HG03103 (cell line): ENCODE measurements around the gene KLHL5.
A peak's percentile ranks its signal among the peaks of the same experiment; 100 is the strongest.
"Not testable (repeated sequence)": the region's sequence is repeated elsewhere in the genome, so short reads cannot be mapped to it uniquely, and the experiment has no call there.

Experiments
- ATAC-seq: cut with Tn5 transposase; IDR thresholded peaks from one replicate; pipeline ENCODE4 v1.9.1; 2021; ENCODE audit warnings: low read depth; ENCODE audit not compliant: unreplicated experiment

The KLHL5 gene

DNA sequence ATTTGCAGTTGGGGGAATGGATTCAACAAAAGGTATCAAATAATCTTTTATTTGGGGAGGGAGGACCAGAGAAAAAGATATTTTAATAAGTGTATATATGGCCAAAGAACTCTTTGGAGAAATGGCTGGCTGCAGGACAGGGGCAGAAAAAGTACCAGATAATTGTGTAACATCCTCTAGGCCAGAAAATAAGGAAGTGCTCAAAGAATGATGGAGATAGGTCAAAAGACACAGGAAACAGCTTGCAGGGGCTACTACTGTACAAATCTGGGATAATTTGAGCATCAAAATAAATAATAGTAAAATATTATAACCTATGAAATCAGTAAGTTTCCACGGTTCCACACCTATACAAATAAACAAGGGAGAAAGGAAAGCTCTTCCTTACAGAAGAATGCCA, 34.8 kb downstream of the KLHL5 start:
- ATAC-seq = no peak

DNA sequence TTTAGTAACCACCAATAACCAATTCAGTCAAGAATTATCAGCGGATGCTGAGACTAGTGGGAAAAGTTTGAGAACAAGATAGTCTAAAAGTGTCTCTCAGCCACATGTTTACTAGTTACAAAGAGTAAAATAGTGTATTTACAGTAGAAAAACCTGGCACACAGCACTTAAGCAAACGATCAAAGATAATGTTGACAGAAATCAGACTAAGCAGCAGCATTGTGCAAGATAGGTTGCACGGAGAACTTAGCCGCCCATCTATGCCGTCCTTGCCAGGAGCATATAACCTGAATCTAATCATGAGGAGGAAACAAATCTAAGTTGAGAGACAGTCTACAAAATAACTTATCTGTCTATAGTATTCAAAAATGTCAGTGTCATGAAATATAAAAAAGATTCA, 35.3 kb downstream of the KLHL5 start:
- ATAC-seq = no peak

DNA sequence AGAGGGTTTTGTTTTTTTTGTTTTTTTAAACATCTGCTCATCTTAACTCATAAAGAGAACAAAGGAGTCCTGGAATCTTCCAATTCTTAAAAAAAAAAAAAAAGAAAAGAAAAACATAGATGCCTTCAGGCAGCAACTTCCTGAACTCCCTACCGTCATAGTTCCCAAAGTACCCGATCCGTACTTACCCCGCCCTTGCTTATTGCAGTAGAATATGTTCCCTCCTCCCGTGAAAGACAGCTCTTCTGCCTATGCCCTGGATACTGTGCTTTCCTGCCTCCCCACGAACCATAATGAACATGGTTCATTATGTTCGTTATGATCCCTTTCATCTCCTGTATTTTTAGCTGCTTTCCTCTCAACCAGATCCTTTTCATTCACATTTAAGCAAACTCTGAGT, 40.3 kb downstream of the KLHL5 start:
- ATAC-seq = no peak

DNA sequence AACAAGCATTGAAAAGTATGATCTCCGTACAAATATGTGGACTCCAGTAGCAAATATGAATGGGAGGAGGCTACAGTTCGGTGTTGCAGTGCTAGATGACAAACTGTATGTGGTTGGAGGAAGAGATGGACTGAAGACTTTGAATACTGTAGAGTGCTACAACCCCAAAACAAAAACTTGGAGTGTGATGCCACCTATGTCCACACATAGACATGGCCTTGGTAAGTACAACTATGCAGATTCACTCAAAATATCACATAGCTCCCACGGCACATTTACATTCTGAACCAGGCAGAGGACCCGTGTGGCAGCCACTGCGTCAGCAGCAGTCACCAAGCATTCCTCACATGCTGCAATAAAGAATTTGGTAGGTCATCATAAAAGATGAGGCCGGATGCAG, 41.3 kb downstream of the KLHL5 start:
- no peak for ATAC-seq

DNA sequence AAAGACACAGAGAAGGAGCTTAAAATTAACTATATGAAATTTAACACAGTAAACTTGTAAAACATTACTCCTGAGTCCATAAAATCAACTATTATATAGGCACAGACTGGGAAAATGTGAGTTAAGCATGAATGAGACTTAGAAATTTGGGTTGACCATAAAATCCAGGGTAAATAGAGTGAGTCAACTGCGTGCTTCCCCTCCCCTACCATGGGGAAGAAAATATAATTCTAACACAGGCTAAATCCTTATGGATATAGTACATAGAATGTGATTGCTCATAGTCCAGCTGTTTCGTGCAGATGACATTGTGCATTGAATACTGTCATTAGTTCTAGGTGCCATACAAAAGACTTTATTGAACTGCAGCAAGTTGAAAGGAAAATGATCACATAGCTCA, 42.2 kb downstream of the KLHL5 start:
- no peak for ATAC-seq

DNA sequence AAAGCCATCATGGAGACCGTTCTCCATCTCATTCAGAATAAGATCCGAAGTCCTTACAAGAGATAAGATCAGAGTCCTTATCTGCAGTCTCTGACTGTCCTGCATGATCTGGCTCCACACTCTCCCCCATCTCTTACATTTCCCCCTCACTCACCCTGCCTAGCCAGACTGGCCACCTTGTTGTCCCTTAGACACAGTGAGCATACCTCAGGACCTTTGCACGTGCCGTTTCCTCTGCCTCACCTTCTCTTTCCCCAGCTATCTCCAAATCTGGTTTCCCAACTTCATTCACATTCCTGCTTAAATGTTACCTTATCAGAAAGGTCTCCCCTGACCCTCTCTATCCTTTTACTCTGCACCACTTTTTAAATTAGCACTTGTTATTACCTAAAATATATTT, 44.0 kb downstream of the KLHL5 start:
- ATAC-seq = no peak

DNA sequence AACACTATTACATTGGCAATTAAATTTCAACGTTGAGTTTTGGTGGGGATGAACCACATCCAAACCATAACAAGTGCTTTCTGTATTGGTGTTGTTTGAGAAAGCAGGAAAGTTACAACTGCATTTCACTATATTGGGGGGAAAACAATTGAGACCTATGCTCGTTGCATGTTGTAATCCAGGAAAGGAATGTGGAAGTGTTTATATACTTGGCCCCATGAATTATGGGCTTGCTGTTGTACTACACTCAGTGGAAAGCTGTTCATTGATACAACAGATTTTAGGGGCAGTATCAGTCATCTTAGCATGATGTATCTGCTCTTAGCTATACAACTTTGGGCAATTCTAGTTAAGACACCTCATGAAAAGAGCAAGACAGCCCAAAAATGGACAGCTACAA, 52.4 kb downstream of the KLHL5 start:
- no peak for ATAC-seq

DNA sequence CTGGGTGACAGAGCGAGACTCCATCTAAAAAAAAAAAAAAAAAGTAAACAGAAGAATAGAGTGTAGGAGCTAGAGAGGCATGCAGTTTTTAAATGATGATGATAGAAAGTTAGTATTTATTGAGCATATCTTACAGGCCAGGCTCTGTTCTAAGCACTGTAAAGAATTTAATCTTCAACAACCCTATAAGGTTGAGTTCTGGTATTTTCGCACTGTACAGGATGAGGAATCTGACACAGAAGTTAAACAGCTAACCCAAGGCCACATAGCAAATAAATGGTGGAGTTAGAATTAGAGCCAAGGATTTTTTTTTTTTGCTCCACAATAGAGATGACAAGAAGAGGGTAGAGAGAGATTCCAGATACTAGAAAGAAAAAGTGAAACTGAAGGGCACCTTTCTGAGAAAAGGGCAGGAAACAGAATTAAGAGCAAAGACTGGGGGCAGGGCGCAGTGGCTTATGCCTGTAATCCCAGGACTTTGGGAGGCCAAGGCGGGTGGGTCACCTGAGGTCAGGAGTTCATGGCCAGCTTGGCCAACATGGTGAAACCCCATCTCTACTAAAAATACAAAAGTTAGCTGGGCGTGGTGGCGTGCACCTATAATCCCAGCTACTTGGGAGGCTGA, 56.1 kb downstream of the KLHL5 start:
- ATAC-seq = no peak

DNA sequence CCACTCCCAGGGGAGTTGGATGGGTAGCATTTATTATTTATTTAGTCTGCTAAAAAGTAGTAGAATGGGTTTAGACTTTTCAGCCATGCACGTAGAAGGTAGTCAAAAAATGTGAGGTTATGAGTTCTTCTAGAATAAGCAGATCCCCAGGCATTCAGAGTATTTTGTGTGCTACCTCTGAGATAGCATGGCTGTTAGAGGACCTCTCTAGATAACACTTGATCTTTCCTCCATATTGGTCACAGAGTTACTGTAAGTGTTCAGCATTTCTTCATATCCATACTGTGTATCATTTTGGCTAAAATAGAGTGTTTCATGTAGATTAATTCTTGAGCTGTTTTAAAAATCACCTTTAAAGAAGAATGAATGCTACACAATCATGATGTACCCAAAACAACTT, 58.4 kb downstream of the KLHL5 start:
- no peak for ATAC-seq

DNA sequence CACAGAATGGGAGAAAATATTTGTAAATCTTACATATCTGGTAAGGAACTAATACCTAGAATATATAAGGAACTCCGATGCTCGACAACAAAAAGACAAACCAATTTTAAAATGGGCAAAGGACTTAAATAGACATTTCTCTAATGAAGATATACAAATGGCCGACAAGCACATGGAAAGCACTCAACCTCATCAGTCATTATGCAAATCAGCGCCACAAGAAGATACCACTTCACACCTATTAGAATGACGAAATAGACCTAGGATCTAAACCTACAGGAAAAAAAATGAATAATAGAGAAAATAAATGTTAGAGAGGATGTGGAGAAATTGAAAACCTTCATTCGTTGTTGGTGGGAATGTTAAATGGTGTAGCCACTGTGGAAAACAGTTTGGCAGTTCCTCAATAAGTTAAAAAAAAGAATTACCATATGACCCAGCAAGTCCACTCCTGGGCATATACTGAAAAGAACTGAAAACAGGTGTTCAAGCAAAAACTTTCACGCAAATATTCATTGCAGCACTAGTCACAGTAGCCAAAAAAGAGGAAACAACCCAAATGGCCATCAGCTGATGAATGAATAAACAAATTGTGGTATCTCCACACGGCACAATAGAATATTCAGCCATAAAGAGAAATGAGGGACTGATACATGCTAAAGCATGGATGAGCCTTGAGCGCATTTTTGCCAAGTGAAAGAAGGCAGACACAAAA, 63.0 kb downstream of the KLHL5 start:
- ATAC-seq = no peak

DNA sequence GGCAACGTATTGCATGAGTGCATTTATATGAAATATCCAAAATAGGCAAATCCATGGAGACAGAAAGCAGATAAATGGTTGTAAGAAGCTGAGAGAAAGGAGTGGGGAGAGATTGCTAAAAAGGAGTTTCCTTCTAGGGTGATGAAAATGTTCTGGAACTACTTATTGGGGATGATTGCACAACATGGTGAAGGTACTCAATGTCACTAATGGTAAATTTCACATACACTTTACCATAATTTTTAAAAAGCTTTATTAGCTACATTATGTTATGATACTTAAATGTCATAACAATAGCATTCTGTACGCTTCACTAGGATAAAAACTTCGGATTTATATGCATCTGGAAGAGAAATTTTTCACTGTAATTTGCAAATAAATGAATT, 63.6 kb downstream of the KLHL5 start:
- no peak for ATAC-seq

DNA sequence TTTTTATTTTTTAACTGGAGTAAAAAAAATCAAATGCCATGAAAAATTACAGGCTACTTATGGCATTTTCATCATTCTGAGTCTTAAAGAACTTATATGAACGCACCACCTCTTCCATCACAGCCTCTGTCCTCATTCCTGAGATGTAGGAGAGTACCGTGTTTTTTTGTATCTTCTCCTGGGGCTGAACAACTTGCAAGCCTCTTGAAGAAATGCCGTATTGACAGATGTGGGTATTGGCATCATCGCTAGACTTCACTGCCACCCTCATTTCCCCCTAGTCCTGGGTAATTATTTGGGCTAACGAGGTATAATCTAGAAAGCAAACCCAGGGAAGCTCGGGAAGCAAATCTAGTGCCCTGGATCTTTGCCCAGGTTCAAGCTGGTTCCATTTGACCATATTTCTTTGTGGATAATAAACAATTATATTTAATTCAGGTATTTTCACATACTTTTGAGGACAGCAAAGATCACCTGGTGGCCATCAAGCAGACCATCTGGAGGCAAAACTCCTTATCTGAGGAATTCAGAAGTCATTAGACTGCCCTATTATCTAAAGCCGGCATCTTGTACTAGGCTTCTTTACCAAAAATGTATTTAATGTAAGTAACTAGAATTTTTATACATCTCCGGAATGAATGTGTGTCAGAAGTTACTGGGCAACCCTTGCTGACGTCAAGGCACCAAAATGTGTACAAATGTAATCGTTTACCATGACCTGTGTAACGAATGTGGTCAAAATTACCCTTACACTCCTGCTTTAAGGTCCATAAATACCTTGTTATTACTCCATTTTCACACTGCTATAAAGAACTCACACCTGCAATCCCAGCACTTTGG, 64.4 kb downstream of the KLHL5 start:
- ATAC-seq = no peak

DNA sequence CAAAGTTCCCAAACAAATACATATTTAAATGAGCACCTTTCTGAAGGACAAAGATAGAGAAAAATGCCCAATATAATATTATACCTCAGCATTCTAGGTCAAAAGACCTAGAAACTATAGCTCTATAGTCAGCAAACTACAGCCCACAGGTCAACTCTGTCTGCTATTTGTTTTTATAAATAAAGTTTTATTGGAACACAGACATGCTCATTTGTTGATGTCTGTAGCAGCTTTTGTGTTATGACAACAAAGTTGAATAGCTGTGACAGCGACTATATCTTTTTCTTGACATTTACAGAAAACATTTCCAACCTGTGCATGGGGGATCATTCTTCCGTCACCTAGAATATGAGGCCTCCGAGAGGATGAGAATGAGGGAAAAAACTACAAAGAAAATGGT, 71.6 kb downstream of the KLHL5 start:
- no peak for ATAC-seq

DNA sequence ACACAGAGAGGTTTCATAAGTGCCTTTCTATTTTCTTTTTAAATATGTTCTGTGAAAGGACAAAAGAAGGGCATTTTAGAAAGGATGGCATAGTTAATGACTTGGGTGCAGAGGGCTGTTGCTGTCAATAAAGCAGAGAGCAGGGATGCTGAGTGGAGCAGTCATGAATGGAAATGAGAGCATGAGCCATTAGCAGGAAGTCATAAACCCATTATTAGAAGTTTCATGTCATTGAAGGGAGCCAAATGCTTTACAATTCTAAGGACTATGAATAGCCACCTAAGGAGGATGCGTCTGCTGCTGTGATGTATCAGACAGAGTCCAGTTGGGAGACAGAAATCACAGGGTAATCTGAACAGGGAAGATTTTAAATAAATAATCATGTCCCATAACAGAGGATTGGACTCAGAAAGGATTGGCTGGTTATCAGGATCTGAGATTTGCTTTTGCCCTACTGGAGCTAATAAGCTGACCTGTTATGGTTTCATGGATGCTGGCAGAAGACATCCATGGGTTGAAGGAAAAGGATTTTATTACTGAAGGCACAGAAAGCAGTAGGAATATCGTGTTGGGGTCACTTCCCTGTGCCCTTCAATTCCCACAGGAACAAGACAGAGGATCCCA, 72.8 kb downstream of the KLHL5 start:
- ATAC-seq = no peak

DNA sequence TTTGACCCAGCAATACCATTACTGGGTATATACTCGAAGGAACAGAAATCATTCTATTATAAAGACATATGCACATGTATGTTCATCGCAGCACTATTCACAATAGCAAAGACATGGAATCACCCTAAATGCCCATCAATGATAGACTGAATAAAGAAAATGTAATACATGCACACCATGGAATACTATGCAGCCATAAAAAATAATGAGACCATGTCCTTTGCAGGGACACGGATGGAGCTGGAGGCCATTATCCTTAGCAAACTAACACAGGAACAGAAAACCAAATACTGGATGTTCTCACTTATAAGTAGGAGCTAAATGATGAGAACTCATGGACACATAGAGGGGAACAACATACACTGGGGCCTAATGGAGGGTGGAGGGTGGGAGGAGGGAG, 76.2 kb downstream of the KLHL5 start:
- not testable (repeated sequence) for ATAC-seq

DNA sequence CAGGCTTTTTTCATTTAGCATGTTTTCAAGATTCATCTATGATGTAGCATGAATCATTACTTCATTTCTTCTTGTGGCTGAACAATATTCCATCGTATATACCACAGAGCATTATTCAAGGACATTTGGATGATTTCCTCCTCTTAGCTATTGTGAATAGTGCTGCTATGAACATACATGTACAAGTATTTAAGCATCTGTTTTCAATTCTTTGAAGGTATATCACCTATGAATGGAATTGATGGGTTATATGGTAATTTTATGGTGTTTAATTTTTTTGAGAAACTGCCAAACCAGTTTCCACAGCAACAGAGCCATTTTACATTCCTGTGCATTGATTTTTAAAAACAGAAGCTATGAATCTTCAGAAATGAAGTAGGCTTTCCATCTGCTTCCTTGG, 84.2 kb downstream of the KLHL5 start:
- ATAC-seq = no peak

DNA sequence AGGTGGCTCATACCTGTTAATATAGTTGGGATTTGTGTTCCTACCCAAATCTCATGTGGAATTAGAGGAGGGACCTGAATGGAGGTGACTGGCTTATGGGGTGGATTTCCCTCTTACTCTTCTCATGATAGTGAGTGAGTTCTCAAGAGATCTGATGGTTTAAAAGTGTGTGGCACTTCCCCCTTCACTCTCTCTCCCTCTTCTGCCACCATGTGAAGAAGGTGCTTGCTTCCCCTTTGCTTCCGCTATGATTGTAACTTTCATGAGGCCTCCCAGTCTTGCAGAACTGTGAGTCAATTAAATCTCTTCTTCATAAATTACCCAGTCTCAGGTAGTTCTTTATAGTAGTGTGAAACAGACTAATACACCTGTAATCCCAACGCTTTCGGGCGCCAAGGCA, 92.0 kb downstream of the KLHL5 start:
- ATAC-seq = no peak

DNA sequence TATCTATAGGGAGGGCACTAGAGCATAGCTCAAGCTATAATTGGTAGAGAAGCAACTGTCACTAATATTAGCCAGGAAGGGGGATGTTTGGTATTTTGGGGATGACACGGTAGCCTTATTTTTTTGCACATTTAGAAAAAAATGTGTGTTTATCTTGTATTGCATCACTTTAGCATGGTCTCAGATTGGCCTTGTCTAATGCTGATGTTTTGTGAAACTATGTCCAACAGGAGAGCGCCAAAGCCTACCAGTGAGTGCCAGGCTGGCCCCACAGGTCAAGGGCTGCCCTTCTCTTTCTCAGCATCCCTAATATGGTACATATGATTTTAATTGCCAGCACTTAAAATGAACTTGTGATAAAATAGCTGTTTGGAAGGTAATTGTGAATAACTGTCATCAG, 95.5 kb downstream of the KLHL5 start:
- ATAC-seq = no peak

DNA sequence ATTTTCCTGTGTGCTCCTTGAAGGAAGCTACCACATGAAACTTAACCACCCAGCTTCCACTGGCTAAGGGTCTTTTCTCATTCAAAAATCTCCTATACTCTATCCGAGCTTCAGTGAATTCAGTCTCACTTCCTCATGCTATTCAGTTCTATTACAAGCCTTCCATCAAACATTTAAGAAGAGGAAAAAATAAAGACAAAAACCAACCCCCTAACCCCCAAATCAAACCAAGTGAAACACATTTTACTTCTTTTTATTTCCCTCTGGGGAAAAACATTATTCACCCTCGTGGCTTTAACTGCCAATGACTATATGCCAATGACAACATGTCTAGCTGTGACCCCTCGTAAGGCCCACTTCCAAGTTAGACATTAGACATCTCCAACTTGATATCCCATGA, 104.1 kb downstream of the KLHL5 start:
- ATAC-seq = peak; percentile 53

DNA sequence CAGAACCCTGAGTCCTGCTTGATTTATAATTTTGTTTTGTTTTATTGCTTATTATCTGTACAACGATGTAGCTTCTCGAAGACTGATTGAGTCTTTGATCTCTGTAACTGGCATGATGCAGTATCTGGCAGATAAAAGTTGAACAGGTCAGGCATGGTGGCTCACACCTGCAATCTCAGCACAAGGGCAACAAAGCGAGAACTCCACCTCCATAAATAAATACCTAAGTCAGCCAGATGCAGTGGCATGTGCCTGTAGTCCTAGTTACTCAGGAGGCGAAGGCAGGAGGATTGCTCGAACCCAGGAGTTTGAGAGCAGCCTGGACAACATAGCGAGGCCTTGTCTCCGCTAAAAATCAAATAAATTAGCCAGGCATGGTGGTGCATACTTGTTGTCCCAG, 104.6 kb downstream of the KLHL5 start:
- peak; percentile 32 for ATAC-seq

DNA sequence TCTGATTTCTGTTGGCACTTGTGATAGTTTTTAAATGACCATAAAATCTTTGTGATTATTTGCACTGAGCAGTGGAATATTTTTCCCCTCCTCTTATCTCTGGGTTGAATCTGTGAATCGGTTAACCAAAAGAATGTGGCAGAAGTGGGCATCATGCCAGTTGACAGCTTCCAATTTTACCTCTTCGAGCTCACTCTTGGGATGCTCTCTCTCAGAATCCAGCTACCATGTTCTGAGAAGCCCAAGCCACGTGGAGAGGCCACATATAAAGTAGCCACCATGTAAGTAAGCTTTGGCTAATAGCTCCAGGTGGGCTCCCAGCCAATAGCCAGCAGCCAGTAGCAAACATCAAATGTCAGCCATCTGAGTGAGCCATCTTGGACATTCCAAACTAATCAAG, 107.4 kb downstream of the KLHL5 start:
- ATAC-seq = no peak
